Measurements from ENCODE around the gene TRPC4.

Gene TRPC4

GRCh38 chr13:37769545-37769944, 100.0 kb downstream of the TRPC4 start:
- Histone ChIP-seq H3K4me3 (ENCODE audit: low read length in 2 of 2) (no peak overlapping the region), H3K36me3 (ENCODE audit: control insufficient read depth in 2 of 2, insufficient read depth in 2 of 2, low read length in 2 of 2) (no peaks in the 10 kb centered on the region), H3K27ac (ENCODE audit: low read length) (no peak overlapping the region), H3K9ac (ENCODE audit: low read length in 2 of 2) (no peak overlapping the region), H3K9me3 (ENCODE audit: control insufficient read depth in 2 of 2, low read length in 2 of 2) (no peaks in the 10 kb centered on the region), H3K27me3 (ENCODE audit: control insufficient read depth in 1 of 2, insufficient read depth in 2 of 2, low read length in 2 of 2) (no peaks in the 10 kb centered on the region), H3K4me1 (ENCODE audit: control insufficient read depth, insufficient read depth, low read length) (no peaks in the 10 kb centered on the region)

GRCh38 chr13:37769078-37769477, 100.5 kb downstream of the TRPC4 start:
- H3K4me1 ChIP-seq (ENCODE audit: control insufficient read depth, insufficient read depth, low read length), result no peaks in the 10 kb centered on the region
- no peaks in the 10 kb centered on the region for H3K27me3 ChIP-seq (ENCODE audit: control insufficient read depth in 1 of 2, insufficient read depth in 2 of 2, low read length in 2 of 2)
- no peaks in the 10 kb centered on the region for H3K9me3 ChIP-seq (ENCODE audit: control insufficient read depth in 2 of 2, low read length in 2 of 2)
- no peak overlapping the region for H3K4me3 ChIP-seq (ENCODE audit: low read length in 2 of 2)
- H3K9ac ChIP-seq (ENCODE audit: low read length in 2 of 2), result no peak overlapping the region
- no peak overlapping the region for H3K27ac ChIP-seq (ENCODE audit: low read length)
- no peaks in the 10 kb centered on the region for H3K36me3 ChIP-seq (ENCODE audit: control insufficient read depth in 2 of 2, insufficient read depth in 2 of 2, low read length in 2 of 2)

- Histone ChIP-seq H3K27me3 (ENCODE audit: control insufficient read depth in 1 of 2, insufficient read depth in 2 of 2, low read length in 2 of 2) (no peaks in the 10 kb centered on the region), H3K36me3 (ENCODE audit: control insufficient read depth in 2 of 2, insufficient read depth in 2 of 2, low read length in 2 of 2) (no peaks in the 10 kb centered on the region), H3K9ac (ENCODE audit: low read length in 2 of 2) (no peak overlapping the region), H3K4me1 (ENCODE audit: control insufficient read depth, insufficient read depth, low read length) (no peaks in the 10 kb centered on the region), H3K4me3 (ENCODE audit: low read length in 2 of 2) (no peak overlapping the region), H3K9me3 (ENCODE audit: control insufficient read depth in 2 of 2, low read length in 2 of 2) (no peaks in the 10 kb centered on the region), H3K27ac (ENCODE audit: low read length) (no peak overlapping the region)
These were observed 103.1 kb downstream of the TRPC4 start for GRCh38 chr13:37766502-37766901.

- H3K9me3 ChIP-seq (ENCODE audit: control insufficient read depth in 2 of 2, low read length in 2 of 2), result no peaks in the 10 kb centered on the region
- no peak overlapping the region for H3K4me3 ChIP-seq (ENCODE audit: low read length in 2 of 2)
- no peak overlapping the region for H3K9ac ChIP-seq (ENCODE audit: low read length in 2 of 2)
- no peaks in the 10 kb centered on the region for H3K27me3 ChIP-seq (ENCODE audit: control insufficient read depth in 1 of 2, insufficient read depth in 2 of 2, low read length in 2 of 2)
- H3K4me1 ChIP-seq (ENCODE audit: control insufficient read depth, insufficient read depth, low read length), result no peaks in the 10 kb centered on the region
- no peaks in the 10 kb centered on the region for H3K36me3 ChIP-seq (ENCODE audit: control insufficient read depth in 2 of 2, insufficient read depth in 2 of 2, low read length in 2 of 2)
- H3K27ac ChIP-seq (ENCODE audit: low read length), result no peak overlapping the region
These were observed 114.2 kb downstream of the TRPC4 start for GRCh38 chr13:37755349-37755748.

- Histone ChIP-seq H3K9me3 (ENCODE audit: control insufficient read depth in 2 of 2, low read length in 2 of 2) (no peaks in the 10 kb centered on the region), H3K27ac (ENCODE audit: low read length) (no peak overlapping the region), H3K4me3 (ENCODE audit: low read length in 2 of 2) (no peak overlapping the region), H3K36me3 (ENCODE audit: control insufficient read depth in 2 of 2, insufficient read depth in 2 of 2, low read length in 2 of 2) (no peaks in the 10 kb centered on the region), H3K27me3 (ENCODE audit: control insufficient read depth in 1 of 2, insufficient read depth in 2 of 2, low read length in 2 of 2) (no peaks in the 10 kb centered on the region), H3K4me1 (ENCODE audit: control insufficient read depth, insufficient read depth, low read length) (no peaks in the 10 kb centered on the region), H3K9ac (ENCODE audit: low read length in 2 of 2) (no peak overlapping the region)
These were observed 115.8 kb downstream of the TRPC4 start for GRCh38 chr13:37753776-37754175.

GRCh38 chr13:37752146-37752545, 117.4 kb downstream of the TRPC4 start:
- Histone ChIP-seq H3K9ac (ENCODE audit: low read length in 2 of 2) (no peak overlapping the region), H3K36me3 (ENCODE audit: control insufficient read depth in 2 of 2, insufficient read depth in 2 of 2, low read length in 2 of 2) (no peaks in the 10 kb centered on the region), H3K9me3 (ENCODE audit: control insufficient read depth in 2 of 2, low read length in 2 of 2) (no peaks in the 10 kb centered on the region), H3K27me3 (ENCODE audit: control insufficient read depth in 1 of 2, insufficient read depth in 2 of 2, low read length in 2 of 2) (no peaks in the 10 kb centered on the region), H3K4me1 (ENCODE audit: control insufficient read depth, insufficient read depth, low read length) (no peaks in the 10 kb centered on the region), H3K4me3 (ENCODE audit: low read length in 2 of 2) (no peak overlapping the region), H3K27ac (ENCODE audit: low read length) (no peak overlapping the region)

GRCh38 chr13:37751025-37751424, 118.5 kb downstream of the TRPC4 start:
- no peaks in the 10 kb centered on the region for H3K27me3 ChIP-seq (ENCODE audit: control insufficient read depth in 1 of 2, insufficient read depth in 2 of 2, low read length in 2 of 2)
- no peak overlapping the region for H3K27ac ChIP-seq (ENCODE audit: low read length)
- no peak overlapping the region for H3K4me3 ChIP-seq (ENCODE audit: low read length in 2 of 2)
- H3K9me3 ChIP-seq (ENCODE audit: control insufficient read depth in 2 of 2, low read length in 2 of 2), result no peaks in the 10 kb centered on the region
- no peak overlapping the region for H3K9ac ChIP-seq (ENCODE audit: low read length in 2 of 2)
- no peaks in the 10 kb centered on the region for H3K4me1 ChIP-seq (ENCODE audit: control insufficient read depth, insufficient read depth, low read length)
- no peaks in the 10 kb centered on the region for H3K36me3 ChIP-seq (ENCODE audit: control insufficient read depth in 2 of 2, insufficient read depth in 2 of 2, low read length in 2 of 2)

GRCh38 chr13:37748913-37749312, 120.7 kb downstream of the TRPC4 start:
- Histone ChIP-seq H3K36me3 (ENCODE audit: control insufficient read depth in 2 of 2, insufficient read depth in 2 of 2, low read length in 2 of 2) (no peaks in the 10 kb centered on the region), H3K4me3 (ENCODE audit: low read length in 2 of 2) (no peak overlapping the region), H3K9me3 (ENCODE audit: control insufficient read depth in 2 of 2, low read length in 2 of 2) (no peaks in the 10 kb centered on the region), H3K9ac (ENCODE audit: low read length in 2 of 2) (no peak overlapping the region), H3K4me1 (ENCODE audit: control insufficient read depth, insufficient read depth, low read length) (no peaks in the 10 kb centered on the region), H3K27me3 (ENCODE audit: control insufficient read depth in 1 of 2, insufficient read depth in 2 of 2, low read length in 2 of 2) (no peaks in the 10 kb centered on the region), H3K27ac (ENCODE audit: low read length) (no peak overlapping the region)

GRCh38 chr13:37747071-37747612, 122.4 kb downstream of the TRPC4 start:
- no peak overlapping the region for H3K9ac ChIP-seq (ENCODE audit: low read length in 2 of 2)

GRCh38 chr13:37741536-37741935, 128.0 kb downstream of the TRPC4 start:
- Histone ChIP-seq H3K9me3 (ENCODE audit: control insufficient read depth in 2 of 2, low read length in 2 of 2) (no peaks in the 10 kb centered on the region), H3K36me3 (ENCODE audit: control insufficient read depth in 2 of 2, insufficient read depth in 2 of 2, low read length in 2 of 2) (no peaks in the 10 kb centered on the region), H3K4me3 (ENCODE audit: low read length in 2 of 2) (no peak overlapping the region), H3K9ac (ENCODE audit: low read length in 2 of 2) (no peak overlapping the region), H3K4me1 (ENCODE audit: control insufficient read depth, insufficient read depth, low read length) (no peaks in the 10 kb centered on the region), H3K27me3 (ENCODE audit: control insufficient read depth in 1 of 2, insufficient read depth in 2 of 2, low read length in 2 of 2) (no peaks in the 10 kb centered on the region), H3K27ac (ENCODE audit: low read length) (no peak overlapping the region)

More at GRCh38 chr13:37747071-37747612, 122.4 kb downstream of the TRPC4 start:
- no peaks in the 10 kb centered on the region for H3K27me3 ChIP-seq (ENCODE audit: control insufficient read depth in 1 of 2, insufficient read depth in 2 of 2, low read length in 2 of 2)
- no peaks in the 10 kb centered on the region for H3K4me1 ChIP-seq (ENCODE audit: control insufficient read depth, insufficient read depth, low read length)
- H3K4me3 ChIP-seq (ENCODE audit: low read length in 2 of 2), result no peak overlapping the region
- no peaks in the 10 kb centered on the region for H3K36me3 ChIP-seq (ENCODE audit: control insufficient read depth in 2 of 2, insufficient read depth in 2 of 2, low read length in 2 of 2)
- no peak overlapping the region for H3K27ac ChIP-seq (ENCODE audit: low read length)
- no peaks in the 10 kb centered on the region for H3K9me3 ChIP-seq (ENCODE audit: control insufficient read depth in 2 of 2, low read length in 2 of 2)

GRCh38 chr13:37736045-37736444, 133.5 kb downstream of the TRPC4 start:
- Histone ChIP-seq H3K36me3 (ENCODE audit: control insufficient read depth in 2 of 2, insufficient read depth in 2 of 2, low read length in 2 of 2) (no peaks in the 10 kb centered on the region), H3K27ac (ENCODE audit: low read length) (no peak overlapping the region), H3K9ac (ENCODE audit: low read length in 2 of 2) (no peak overlapping the region), H3K27me3 (ENCODE audit: control insufficient read depth in 1 of 2, insufficient read depth in 2 of 2, low read length in 2 of 2) (no peaks in the 10 kb centered on the region), H3K4me1 (ENCODE audit: control insufficient read depth, insufficient read depth, low read length) (no peaks in the 10 kb centered on the region), H3K9me3 (ENCODE audit: control insufficient read depth in 2 of 2, low read length in 2 of 2) (no peaks in the 10 kb centered on the region), H3K4me3 (ENCODE audit: low read length in 2 of 2) (no peak overlapping the region)

Measured in stomach smooth muscle (tissue), 2 donors.